Amygdala (tissue), 56 donors: ENCODE results near the gene RARRES1.
A peak's percentile ranks its signal among the peaks of the same experiment; 100 is the strongest.

Experiments used
- DNase-seq, 56 donors: peaks; one replicate each; lab custom pipeline; 2025; lab: John Stamatoyannopoulos, UW

RARRES1 gene

DNA sequence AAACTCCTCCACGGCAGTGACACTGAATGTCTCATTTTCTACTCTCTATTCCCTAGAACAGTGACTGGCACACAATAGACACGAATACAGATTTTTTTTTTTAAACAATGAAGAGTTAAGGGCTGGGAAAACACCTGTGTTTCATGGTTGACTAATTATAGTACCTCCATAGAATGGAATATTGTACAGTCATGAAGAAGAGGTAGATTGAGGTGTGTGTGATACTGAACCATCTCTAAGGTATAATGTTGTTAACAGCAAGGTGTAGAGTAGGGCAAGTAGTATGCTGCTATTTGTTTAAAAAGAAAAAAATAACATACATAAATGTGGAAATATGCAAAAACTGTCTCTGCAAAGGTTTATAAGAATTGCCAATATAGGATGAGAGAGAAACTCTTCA lies 5.2 kb upstream of the RARRES1 start:
- no peak for DNase-seq

GRCh38 chr3:158735296-158736033 lies 3.2 kb upstream of the RARRES1 start:
- DNase-seq = no peak

DNA sequence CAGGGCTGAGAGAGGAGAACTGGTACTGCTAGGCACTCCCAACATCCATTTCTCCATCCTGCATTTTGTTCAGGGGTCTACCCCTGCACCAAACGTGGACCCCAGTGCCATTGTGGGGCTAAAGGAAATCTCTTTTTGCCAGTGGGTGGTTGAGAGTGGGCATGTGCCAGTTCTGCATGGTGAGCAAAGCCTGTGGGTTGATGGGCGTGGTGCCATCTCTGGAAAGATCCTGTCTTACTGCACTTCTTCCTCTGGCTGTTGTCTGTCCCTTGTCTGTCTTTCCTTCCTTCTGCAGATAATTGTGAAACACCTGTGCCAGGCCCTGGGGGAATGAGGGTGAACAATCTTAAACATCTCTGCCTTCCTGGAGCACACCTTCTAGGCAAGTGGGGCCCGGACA lies 1.4 kb upstream of the RARRES1 start:
- no peak for DNase-seq

- DNase-seq = no peak
Observed at GRCh38 chr3:158732856-158733200, 571 bp upstream of the RARRES1 start.

GRCh38 chr3:158731486-158731885 lies 771 bp downstream of the RARRES1 start:
- no peak for DNase-seq

GRCh38 chr3:158728851-158729250 lies 3.4 kb downstream of the RARRES1 start:
- no peak for DNase-seq

- no peak for DNase-seq
Observed at GRCh38 chr3:158728061-158728377, 4.2 kb downstream of the RARRES1 start.

DNA sequence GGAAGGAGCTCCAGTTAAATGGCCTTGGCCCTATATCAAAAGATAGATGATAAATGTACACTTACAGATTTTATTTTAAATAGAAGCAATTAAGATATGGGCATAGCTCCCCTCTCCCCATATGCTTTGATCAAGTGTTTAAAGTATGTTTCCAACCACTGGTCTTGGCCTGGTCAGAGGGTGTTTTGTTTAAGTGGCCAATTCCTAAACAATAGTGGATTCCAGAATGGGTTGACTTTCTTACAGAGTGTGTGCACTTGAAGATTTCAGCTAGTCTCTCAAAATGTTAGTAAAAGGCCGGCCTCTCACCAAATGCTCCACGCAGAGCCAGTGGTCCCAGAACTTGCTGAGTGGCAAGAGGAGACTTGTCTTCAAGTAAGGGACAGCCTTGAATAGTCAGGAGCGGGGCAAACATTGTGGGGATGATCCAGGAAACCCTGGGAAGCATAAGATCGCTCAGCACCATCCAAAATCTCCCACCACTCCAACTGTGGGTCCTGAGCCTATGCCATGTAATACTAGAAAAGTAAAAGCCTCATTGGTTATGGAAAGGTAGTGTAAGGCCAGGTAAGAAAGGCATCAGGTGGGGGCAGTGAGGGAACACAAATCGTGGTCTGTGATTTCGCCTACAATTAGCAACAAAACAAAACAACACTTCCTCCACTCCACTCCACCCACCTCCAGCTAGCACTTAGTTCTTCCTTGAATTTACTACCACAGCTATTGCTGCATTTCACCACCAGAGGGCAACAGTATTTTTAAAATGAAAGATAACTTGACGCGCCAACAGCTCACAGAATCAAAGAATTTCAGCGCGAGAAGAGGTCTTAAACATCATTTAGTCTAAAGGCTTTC lies 4.8 kb downstream of the RARRES1 start:
- DNase-seq = peak in 23 of 56 donors; percentile 7 to 79 (median 23)

GRCh38 chr3:158725348-158726011 lies 6.8 kb downstream of the RARRES1 start:
- no peak for DNase-seq

- DNase-seq = no peak
Observed at GRCh38 chr3:158723991-158724390, 8.3 kb downstream of the RARRES1 start.

DNA sequence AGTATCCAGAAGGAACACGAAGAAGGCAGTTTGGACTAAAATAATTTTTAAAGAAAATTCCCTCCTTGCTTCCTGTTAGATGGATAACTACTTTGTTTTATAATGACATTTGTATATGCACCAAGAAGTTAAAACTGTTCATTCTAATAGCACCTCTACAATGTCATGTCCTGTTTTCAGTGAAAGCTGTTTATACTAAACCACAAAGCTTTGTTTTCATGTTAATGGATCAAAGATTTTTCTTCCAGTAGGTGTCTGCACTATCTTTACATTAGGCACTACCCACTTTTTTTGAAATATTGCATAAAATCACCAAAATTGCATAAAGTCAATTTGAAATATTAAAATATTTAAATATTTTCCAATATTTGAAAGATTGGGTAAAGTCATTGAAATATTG lies 10.1 kb downstream of the RARRES1 start:
- DNase-seq = no peak

DNA sequence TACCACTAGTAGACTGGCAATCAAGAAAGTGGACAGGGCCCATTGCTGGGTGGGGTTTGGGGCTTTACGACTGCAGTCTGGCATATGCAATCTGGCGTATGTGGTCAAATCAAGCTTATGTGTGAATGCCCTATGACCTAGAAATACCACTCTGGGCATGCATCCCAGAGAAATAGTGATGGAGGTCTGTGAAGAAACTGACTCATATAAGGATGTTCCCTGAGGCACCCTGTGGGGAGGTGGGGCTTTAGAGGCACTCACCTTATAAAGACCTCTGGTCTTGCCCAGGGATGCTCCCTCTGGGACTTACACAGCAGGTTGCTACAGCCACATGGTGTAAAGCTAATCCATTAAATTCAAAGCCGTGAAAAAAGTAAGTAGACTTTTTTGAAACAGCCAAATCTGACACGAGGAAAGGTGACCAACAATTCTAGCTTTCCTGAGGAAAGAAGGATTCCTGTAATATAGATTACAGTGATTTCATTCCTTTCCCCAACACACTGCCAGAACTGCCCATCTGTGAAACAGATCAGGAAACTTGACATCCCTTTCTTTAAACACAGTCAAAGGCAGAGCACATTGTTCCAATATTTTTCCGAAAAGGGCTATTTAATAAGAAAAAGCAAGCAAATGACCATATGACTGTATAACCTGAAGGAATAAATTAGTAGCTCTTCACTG lies 13.6 kb downstream of the RARRES1 start:
- no peak for DNase-seq

- no peak for DNase-seq
Observed at GRCh38 chr3:158717576-158717975, 14.7 kb downstream of the RARRES1 start.

DNA sequence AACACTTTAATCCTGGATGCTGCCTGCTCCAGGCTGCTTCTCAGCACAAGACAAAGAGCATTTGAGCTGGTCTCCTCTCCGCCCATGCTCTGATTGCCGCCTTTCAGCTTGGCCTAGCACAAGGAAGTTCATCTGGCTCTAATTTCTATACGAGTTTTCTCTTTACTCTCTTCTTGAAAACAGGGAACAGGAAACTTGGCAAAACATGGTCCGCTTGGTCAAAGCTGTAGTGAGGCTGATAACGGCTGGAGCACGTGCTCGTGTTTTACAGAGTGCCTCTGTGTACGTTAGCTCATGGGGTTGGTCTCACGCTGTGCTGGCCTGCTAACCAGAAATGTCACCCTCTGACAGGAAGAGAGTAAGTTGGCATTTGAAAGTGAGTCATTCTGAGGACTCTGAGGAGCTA lies 19.2 kb downstream of the RARRES1 start:
- peak in 16 of 56 donors; percentile 6 to 52 (median 26) for DNase-seq

- no peak for DNase-seq
Observed at GRCh38 chr3:158712443-158712842, 19.8 kb downstream of the RARRES1 start.

GRCh38 chr3:158711886-158712285 lies 20.4 kb downstream of the RARRES1 start:
- DNase-seq = no peak

- no peak for DNase-seq
Observed at GRCh38 chr3:158710601-158711000, 21.7 kb downstream of the RARRES1 start.

DNA sequence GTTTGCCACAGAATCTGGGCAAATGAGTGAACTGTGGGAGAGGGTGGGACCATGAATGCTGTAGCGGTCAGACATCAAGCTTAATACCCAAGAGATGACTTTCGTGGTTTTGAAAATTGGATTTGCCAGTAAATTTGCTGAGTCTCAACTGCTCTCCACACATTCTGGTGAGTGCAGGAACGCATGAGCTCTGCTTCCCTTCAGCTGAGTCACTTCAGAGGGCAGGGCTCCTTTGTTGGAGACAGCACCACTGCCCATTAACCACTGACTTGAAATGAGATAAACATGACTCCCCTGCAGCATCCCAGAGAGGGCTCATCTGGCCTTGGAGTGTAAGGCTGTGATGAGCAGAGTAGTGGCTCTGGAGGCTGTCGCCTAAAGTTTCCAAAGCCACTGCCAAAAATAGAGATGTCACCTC lies 22.6 kb downstream of the RARRES1 start:
- no peak for DNase-seq

DNA sequence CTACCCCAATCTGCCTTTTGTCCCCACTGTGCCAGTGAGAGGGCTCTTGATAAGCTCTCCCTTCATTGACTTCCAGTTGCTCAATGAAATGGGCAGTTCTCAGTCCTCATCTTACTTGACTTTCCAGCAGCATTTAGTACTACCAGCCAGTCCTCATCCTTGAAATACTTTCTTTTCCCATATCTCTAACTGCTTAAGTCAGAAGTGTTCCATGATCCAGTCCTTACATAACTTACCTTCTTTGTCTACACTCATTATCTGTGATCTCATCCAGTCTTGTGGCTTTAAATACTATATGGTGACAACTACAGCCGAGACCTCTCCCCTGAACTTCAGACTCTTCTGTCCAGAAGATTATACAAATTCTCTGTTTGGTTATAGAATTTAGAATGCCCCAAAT lies 28.7 kb downstream of the RARRES1 start:
- DNase-seq = no peak

- no peak for DNase-seq
Observed at GRCh38 chr3:158702815-158703481, 29.3 kb downstream of the RARRES1 start.
